Measurements from ENCODE around the gene RNASEH2B.

The RNASEH2B gene

DNA sequence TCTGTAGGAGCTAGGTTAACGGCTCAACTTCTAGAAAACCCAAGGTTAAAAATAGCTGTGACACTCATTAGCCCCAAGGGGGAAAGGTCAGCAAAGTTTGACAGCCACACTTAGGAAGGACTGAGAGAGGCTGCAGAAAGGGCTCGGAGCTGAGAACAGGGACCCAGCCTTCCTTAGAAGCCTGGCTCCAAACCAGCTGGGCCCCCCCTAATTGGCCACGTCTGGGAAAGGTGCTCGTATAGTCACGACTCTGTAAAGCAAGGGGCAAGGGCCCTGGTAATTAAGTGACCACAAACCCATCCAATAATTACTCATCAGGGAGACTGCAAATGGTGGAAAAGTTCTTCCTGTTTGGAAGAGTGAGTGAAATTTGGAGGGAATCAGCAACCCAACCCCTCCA lies 90.5 kb downstream of the RNASEH2B start:
- no peak for DNase-seq

DNA sequence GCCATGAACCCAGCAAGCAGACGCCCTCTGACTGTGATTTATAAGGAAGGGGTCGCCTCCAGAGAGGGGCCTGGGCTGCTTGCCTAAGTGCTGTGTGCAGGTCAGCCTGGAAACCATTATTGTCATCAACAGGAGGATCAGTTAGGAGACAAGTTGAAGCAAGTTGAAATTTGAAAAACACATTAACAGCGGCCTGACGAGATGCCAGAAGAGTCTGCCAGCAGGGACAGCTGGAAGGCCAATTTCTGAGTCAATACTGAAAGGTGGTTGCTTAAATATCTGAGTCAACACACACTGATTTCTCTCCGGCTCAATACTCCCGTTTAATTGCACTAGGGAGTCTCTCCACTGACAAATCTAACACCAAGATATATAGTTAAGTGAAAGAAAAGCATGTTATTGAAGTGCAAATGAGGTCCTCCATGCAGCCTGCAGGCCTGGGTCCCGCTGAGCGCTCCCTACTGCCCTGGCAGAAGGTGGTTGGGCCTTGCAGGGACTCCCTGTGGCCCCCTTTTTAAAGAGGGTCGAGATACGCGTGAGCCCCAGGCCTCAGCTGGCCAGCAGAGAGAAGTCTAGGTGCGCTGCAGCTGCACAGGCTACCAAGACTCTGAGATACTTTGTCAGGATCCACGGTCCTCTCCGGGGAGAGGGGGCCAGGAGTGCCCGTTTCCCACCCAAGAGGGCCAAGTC lies 91.1 kb downstream of the RNASEH2B start:
- DNase-seq, result no peak

DNA sequence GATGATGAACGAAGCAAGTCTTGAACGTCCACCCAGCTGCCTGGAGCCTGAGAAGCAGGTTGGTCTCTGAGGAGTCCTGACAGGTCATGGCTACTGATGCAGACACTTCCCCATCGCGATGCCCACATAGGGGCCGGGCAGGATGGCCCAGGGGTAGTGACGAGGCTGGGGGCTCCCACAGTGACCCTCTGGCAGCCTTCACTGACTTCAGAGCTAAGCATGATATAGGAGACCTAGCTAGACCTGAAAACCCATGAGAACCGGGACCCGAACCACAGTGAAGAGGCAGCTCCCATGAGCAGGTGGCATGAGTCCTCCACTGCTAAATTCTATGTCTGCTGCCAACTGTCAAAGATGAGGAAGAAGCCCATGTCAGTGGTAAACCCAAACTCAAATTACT lies 91.7 kb downstream of the RNASEH2B start:
- no peak for DNase-seq

DNA sequence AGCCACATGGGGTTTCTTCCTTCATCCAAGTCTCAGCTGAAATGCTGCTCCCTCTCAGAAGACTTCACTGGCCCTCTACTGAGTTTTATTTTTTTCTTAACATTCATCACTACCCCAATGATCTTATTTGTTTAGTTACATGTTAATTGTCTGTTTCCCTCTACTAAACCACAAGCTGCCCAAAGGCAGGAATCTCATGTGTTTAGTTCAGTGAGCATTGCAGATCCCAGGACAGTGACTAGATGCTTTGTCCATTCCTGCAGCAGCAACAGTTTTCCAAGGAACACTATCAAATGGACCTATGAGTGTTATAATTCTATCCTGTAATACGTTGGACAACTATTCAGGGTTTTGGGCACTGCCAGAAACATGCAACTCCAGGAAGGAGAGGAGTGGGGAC lies 93.1 kb downstream of the RNASEH2B start:
- no peak for DNase-seq

DNA sequence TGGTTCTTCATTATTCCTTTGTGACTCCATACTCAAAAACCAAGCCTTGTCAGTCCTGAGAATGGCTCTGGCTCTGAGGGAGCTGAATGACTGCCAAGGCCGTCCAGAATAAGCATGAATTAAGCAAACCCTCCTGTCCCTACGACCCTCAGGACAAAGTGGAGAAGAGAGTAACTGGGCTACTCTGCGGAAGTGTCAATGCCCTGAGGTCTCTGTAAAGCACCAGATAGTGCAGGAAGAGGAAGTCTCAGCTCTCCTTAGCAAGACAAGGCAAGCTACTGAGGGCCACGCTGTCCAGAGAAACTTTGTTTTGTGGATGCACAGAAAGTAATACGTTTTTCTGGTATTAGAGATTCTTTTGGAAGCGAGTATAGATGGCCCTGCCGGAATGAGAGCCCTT lies 94.1 kb downstream of the RNASEH2B start:
- DNase-seq, result no peak

DNA sequence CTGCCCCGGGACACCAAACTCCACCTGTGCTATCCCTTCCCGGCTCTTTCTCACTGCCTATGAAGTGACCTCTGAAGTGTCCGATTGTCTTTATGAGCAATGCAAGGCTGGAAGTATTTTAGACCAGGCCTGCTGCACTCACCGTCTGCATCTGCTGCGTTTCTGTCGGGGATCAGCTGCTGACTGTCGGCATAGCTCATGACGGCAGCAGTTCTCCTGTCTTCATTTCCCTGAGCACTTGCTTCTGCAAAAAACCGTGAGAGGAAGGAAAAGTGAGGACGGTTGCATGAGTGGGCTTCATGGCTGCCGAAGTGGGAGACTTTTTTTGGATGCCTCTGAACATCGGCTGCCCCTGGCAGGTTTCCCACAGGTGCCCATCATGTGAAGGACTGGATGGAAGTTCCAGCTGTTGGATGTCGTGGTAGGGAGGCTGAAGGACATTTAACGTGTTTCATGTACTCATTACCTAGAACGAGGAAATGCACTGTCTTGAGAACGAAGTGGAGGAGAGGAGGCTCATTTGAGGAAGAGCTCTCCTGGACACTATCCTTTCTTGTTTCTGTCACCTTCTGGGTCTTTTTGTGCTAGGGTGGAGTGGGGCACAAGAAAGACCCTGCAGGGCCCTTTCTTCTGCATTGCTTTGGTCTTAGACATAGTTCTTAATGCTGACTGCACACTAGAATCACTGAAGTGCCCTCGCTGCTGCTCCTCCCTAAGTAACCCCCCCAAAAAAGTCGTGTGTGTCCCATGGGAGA lies 94.7 kb downstream of the RNASEH2B start:
- DNase-seq, result no peak

DNA sequence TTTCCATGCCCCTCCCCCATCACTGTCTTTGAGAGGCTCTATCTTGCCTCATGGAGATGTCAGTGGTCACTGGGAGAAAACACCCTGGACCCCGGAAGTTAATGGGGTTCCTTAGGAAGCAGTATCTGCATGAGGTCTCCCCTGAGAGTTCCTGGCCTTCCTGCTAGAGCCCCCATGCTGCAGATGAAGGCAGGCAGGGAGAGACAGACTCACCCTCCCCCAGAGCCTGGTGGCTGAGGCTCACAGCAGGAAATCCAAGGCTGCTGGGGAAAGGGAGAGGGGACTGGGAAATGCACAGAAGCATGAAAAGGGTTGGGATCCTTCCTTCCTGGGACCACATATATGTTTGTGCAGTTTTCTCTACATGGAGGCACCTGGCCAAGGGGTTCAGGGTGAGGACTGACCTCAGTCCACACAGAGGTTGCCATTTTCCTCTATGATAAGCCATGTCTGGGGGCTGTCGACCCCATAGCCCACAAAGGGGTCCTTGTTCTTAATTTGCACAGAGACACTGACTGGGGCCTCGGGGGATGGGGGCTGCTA lies 95.4 kb downstream of the RNASEH2B start:
- no peak for DNase-seq

DNA sequence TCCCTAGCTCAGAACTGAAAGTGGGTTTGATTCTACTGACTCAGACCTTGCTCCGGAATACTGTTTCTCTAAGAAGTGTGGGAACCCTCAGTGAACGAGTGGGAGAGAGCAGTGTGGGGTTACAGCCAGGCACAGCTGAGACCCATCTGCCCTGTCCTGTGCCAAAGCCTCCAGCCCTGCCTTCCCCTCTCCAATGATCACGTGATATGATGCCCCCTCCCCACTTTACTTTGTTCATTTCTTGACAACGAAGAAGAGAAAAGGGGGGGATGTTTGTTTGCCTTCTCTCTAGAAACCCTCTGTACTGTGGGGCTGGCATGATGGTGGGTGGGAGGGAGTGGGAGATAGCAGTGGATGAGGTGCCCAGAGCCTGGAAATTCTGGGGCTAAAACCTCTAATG lies 96.0 kb downstream of the RNASEH2B start:
- no peak for DNase-seq
